Measurements from ENCODE around the gene FAM110C. TPM values are rescaled to one million over a fixed set of nuclear protein-coding genes. Genes with fewer than 3 reads are reported as not detected.

The FAM110C gene
- total RNA-seq (2011; cell fraction: chromatin; rRNA removed; ENCODE audit: low replicate concordance), result not detected in 2 replicates
- not detected in 2 replicates for total RNA-seq (2011; cell fraction: nucleolus; rRNA removed)
- total RNA-seq (2011; cell fraction: nucleoplasm; rRNA removed), result not detected in 2 replicates
- total RNA-seq (2014; rRNA removed), result not detected in 2 replicates
- not detected in 2 replicates for total RNA-seq (2014; rRNA removed; fragmentation: Illumina TruSeq; extraction: Trizol)
- total RNA-seq (2015; rRNA removed; fragmentation: Illumina TruSeq; extraction: Trizol), result not detected in 2 replicates
- total RNA-seq (2021), result 0.04 TPM in 1 of 2 replicates, not detected in the other
- polyA plus RNA-seq (2011; rRNA removed), result not detected in 2 replicates
- polyA plus RNA-seq (2011; cell fraction: cytosol; rRNA removed), result not detected in 2 replicates
- not detected in 2 replicates for polyA plus RNA-seq (2011; cell fraction: nucleus; rRNA removed)
- polyA plus RNA-seq (2012), result not detected in 2 replicates
- polyA plus RNA-seq (2014; fragmentation: Illumina TruSeq; extraction: Trizol), result not detected in 2 replicates
- not detected for polyA plus RNA-seq (2014; fragmentation: Nextera tagmentation; extraction: Ambion mirVana)
- not detected in 2 replicates for polyA plus RNA-seq (2014; rRNA removed)
- polyA minus RNA-seq (2011; rRNA and poly(A)+ RNA removed), result not detected in 2 replicates
- polyA minus RNA-seq (2011; cell fraction: cytosol; rRNA and poly(A)+ RNA removed), result not detected in 2 replicates
- not detected in 2 replicates for polyA minus RNA-seq (2011; cell fraction: nucleus; rRNA and poly(A)+ RNA removed)
- Bru-seq, nascent RNA, result percentile 21 among the genes with signal in this experiment
- BruChase-seq, experiment 1, labeled RNA remaining after a 2-hour chase, result percentile 10 among the genes with signal in this experiment
- percentile 15 among the genes with signal in this experiment for BruChase-seq, experiment 2, labeled RNA remaining after a 6-hour chase
- long read RNA-seq, experiment 1, result 0 reads
- long read RNA-seq, experiment 2, result 0 reads
- long read RNA-seq, experiment 3, result 0 reads

GRCh38 chr2:46471-47345 lies at the start of gene FAM110C:
Gene FAM110C, minus strand, starts transcription at chr2:46505. Its CDS starts 120 bp downstream, at chr2:46385.
- peaks cover 0 to 11% of the 10 kb centered on the region in 2 experiments; a peak in 1 of 5 replicates for H3K4me1 ChIP-seq (replicated peaks in 1 of 2; ENCODE audit: control insufficient read depth in 2 of 2, insufficient read depth in 2 of 2, low read length in 2 of 2)
- DNase-seq (ENCODE audit: extremely low read depth in 1 of 4, low spot score in 3 of 4) (no peak), FAIRE-seq (no peak), ATAC-seq (no peak)
- no peaks in the 10 kb centered on the region for H3K36me3 ChIP-seq (ENCODE audit: control insufficient read depth, insufficient read depth, low read length)
- H4K20me1 ChIP-seq (replicated peaks; ENCODE audit: control insufficient read depth, insufficient read depth, low read length), result no peaks in the 10 kb centered on the region
- no peak within 1 kb of the TSS for H3K27ac ChIP-seq (ENCODE audit: extremely low read depth, low read depth, low read length)
- H3K4me3 ChIP-seq, result no peak within 1 kb of the TSS
- no TSS peak for BruUV-seq (replicated peaks)
- WGBS (ENCODE audit: insufficient coverage, low coverage, missing lambda C conversion rate), result 17% methylated on average over 7 of the region's 75 CpGs
- intact Hi-C loops (cut with micrococcal nuclease) (no loop called here), in situ Hi-C loops (cut with MboI) (no loop called here)
- peaks cover 0 to 11% of the 10 kb centered on the region in 2 experiments; a peak in 3 of 5 replicates for H3K27me3 ChIP-seq (ENCODE audit: control insufficient read depth in 2 of 2, insufficient read depth in 2 of 2, low read length in 2 of 2)
- no peak within 1 kb of the TSS for H3K9ac ChIP-seq (ENCODE audit: insufficient read depth in 1 of 2, low read depth in 2 of 2, low read length in 2 of 2)
- POLR2A ChIA-PET, result no interaction called here
- H3K4me2 ChIP-seq (ENCODE audit: insufficient read depth, low read length), result no peak within 1 kb of the TSS
- H2AFZ ChIP-seq (ENCODE audit: low read depth, low read length), result no peak within 1 kb of the TSS
- no peaks in the 10 kb centered on the region for H3K9me3 ChIP-seq (replicated peaks; ENCODE audit: control insufficient read depth, insufficient read depth, low read depth, low read length)
- H3K9me1 ChIP-seq (ENCODE audit: control insufficient read depth, insufficient read depth, low read length), result no peaks in the 10 kb centered on the region
- no peaks in the 10 kb centered on the region for H3K79me2 ChIP-seq (ENCODE audit: control insufficient read depth, insufficient read depth, low read length)
- CTCF ChIA-PET (ENCODE audit: low intra/inter-chr PET ratio), result no interaction called here
- TF ChIP-seq YY1 (IDR thresholded peaks at IDR 0.05; ENCODE audit: borderline replicate concordance in 1 of 3, control insufficient read depth in 1 of 3, extremely low read depth in 1 of 3, insufficient read depth in 3 of 3, insufficient read length in 1 of 3, insufficient replicate concordance in 2 of 3, low read depth in 1 of 3, low read length in 2 of 3) (no peak), ZHX1 (conservative IDR thresholded peaks at IDR 0.05; ENCODE audit: low read length) (no peak), STAT6 (CRISPR knock-in tag; IDR thresholded peaks at IDR 0.05) (no peak), PATZ1 (CRISPR knock-in tag; IDR thresholded peaks at IDR 0.05; ENCODE audit: borderline replicate concordance) (no peak), ZNF277 (CRISPR knock-in tag; IDR thresholded peaks at IDR 0.05; ENCODE audit: borderline replicate concordance) (no peak)

Measured in K562 (cell line).